HEK293T (cell line): ENCODE measurements around the gene MFSD6.
"Not testable (repeated sequence)": the region's sequence is repeated elsewhere in the genome, so short reads cannot be mapped to it uniquely, and the experiment has no call there.

Experiments
- CTCF ChIA-PET: fragments of 350-600 bp; formaldehyde crosslinking; extraction: SDS; loops from one replicate; lab custom pipeline; 2021; ENCODE audit warnings: antibody characterized with exemption, inconsistent platforms; lab: Yijun Ruan, JAX
- POLR2A ChIA-PET: fragments of 350-600 bp; formaldehyde crosslinking; extraction: SDS; loops from one replicate; lab custom pipeline; 2020; ENCODE audit warnings: antibody characterized with exemption, inconsistent platforms; lab: Yijun Ruan, JAX
- DNase-seq: peaks from one replicate; pipeline ENCODE4 v3.0.0; 2012; ENCODE audit warnings: mixed read lengths; ENCODE audit errors: extremely low spot score
- ARNT ChIP-seq: fragments of 450-650 bp; IDR thresholded peaks from 2 replicates; pipeline ENCODE4 v1.6.1; 2017; ENCODE audit warnings: mild to moderate bottlenecking
- BHLHE40 ChIP-seq: fragments of 450-650 bp; IDR thresholded peaks from 2 replicates; pipeline ENCODE4 v1.6.1; 2016; ENCODE audit warnings: mild to moderate bottlenecking, moderate library complexity, borderline replicate concordance
- CTBP1 ChIP-seq: fragments of 450-650 bp; IDR thresholded peaks from 2 replicates; pipeline ENCODE4 v1.6.1; 2016; ENCODE audit warnings: borderline replicate concordance
- ELF4 ChIP-seq: fragments of 450-650 bp; IDR thresholded peaks from 2 replicates; pipeline ENCODE4 v1.6.1; 2017; ENCODE audit warnings: antibody characterized with exemption
- FOXA1 ChIP-seq: fragments of 450-650 bp; IDR thresholded peaks from 2 replicates; pipeline ENCODE4 v1.6.1; 2016; ENCODE audit warnings: mild to moderate bottlenecking
- FOXK2 ChIP-seq: fragments of 450-650 bp; IDR thresholded peaks from 2 replicates; pipeline ENCODE4 v1.6.1; 2016; ENCODE audit warnings: mild to moderate bottlenecking
- FOXM1 ChIP-seq: fragments of 450-650 bp; IDR thresholded peaks from 2 replicates; pipeline ENCODE4 v1.6.1; 2017; ENCODE audit warnings: mild to moderate bottlenecking, borderline replicate concordance
- HDGF ChIP-seq: fragments of 450-650 bp; IDR thresholded peaks from 2 replicates; pipeline ENCODE4 v1.6.1; 2017; ENCODE audit warnings: antibody characterized with exemption, borderline replicate concordance
- L3MBTL2 ChIP-seq: fragments of 450-650 bp; conservative IDR thresholded peaks from 2 replicates; pipeline ENCODE4 v1.6.1; 2016; ENCODE audit warnings: mild to moderate bottlenecking
- LEF1 ChIP-seq: fragments of 450-650 bp; IDR thresholded peaks from 2 replicates; pipeline ENCODE4 v1.6.1; 2017; ENCODE audit warnings: mild to moderate bottlenecking, borderline replicate concordance
- NFRKB ChIP-seq: fragments of 450-650 bp; IDR thresholded peaks from 2 replicates; pipeline ENCODE4 v1.6.1; 2016; ENCODE audit warnings: mild to moderate bottlenecking, moderate library complexity
- PKNOX1 ChIP-seq: fragments of 450-650 bp; IDR thresholded peaks from 2 replicates; pipeline ENCODE4 v1.6.1; 2016
- SP1 ChIP-seq: fragments of 450-650 bp; IDR thresholded peaks from 2 replicates; pipeline ENCODE4 v1.6.1; 2017
- SUZ12 ChIP-seq: fragments of 450-650 bp; IDR thresholded peaks from 2 replicates; pipeline ENCODE4 v1.6.1; 2016; ENCODE audit warnings: mild to moderate bottlenecking
- TARDBP ChIP-seq: fragments of 450-650 bp; IDR thresholded peaks from 2 replicates; pipeline ENCODE4 v1.6.1; 2016
- ZNF384 ChIP-seq: fragments of 450-650 bp; IDR thresholded peaks from 2 replicates; pipeline ENCODE4 v1.6.1; 2016

MFSD6 gene

GRCh38 chr2:190465060-190465459, 56.9 kb downstream of the MFSD6 start:
- ChIA-PET CTCF (no interaction called here), POLR2A (no interaction called here)
- TF ChIP-seq FOXA1 (no peak), TARDBP (no peak), SUZ12 (no peak), CTBP1 (no peak), SP1 (no peak), NFRKB (no peak)
- no peak for DNase-seq

DNA sequence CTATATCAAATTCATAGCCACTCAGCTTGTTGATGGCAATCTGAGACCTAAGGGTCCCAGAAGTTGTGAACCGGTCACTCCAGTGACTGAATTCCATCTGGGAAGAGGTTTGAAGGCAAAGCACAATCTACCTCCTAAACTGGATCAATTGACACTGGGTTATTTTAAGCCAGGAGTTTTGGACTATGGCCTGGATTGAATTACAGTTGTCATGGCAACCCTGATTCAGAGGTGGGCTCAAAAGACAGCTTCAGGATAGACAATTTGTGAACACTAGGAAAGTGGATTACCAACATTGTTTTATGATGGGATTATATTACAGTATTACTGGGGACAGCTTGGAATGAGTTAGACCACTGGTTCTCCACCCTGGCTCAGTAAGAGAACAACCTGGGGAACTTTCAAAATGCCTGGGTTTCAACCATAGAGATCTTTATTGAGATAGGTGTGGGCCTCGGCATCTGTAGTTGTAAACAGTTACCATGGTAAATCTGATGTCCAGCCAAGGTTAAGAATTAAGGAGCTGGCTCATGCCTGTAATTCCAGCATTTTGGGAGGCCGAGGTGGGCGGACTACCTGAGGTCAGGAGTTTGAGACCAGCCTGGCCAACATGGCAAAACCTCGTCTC, 58.8 kb downstream of the MFSD6 start:
- POLR2A ChIA-PET = interaction anchor here (1.3 kb wide), 1 partner anchor 147 kb away, joined by 6 read pairs; the partner anchor contains the start of gene HIBCH
- DNase-seq = peak; percentile 39
- no peak for TF ChIP-seq FOXK2
- no peak for TF ChIP-seq ELF4
- TF ChIP-seq NFRKB = no peak
- no peak; the same call in 1 of the 2 replicates for TF ChIP-seq PKNOX1
- TF ChIP-seq SP1 = no peak
- no peak for TF ChIP-seq L3MBTL2
- TF ChIP-seq LEF1 = no peak
- no peak for TF ChIP-seq TARDBP
- TF ChIP-seq HDGF = no peak
- no peak for TF ChIP-seq FOXM1
- no peak for TF ChIP-seq SUZ12
- no peak for TF ChIP-seq CTBP1
- TF ChIP-seq FOXA1 = no peak
- no peak for TF ChIP-seq ARNT
- CTCF ChIA-PET = no interaction called here

DNA sequence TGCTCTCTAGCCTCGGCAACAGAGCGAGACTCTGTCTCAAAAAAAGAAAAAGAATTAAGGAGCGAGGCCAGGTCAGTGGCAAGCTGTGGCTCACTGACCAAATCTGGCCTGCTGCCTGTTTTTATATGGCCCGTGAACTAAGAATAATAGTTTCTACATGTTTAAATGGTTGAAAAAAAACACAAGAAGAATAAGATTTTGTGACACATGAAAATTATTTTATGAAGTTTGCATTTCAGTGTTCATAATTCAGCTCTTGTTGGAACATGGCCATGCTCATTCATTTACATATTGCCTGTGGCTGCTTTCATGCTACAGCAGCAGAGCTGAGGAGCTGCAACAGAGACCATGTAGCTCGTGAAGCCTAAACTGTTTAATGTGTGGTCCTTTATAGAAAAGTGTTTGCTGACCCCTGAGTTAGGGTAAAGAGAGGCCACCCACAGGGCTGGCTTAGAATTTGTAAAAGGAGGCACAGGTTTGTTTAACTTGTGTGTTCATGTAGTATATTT, 59.5 kb downstream of the MFSD6 start:
- ChIA-PET POLR2A (interaction anchor here (1.3 kb wide), 1 partner anchor 148 kb away, joined by 6 read pairs; the partner anchor contains the start of gene HIBCH), CTCF (no interaction called here)
- DNase-seq = no peak
- no peak for TF ChIP-seq SUZ12
- TF ChIP-seq PKNOX1 = no peak
- no peak for TF ChIP-seq SP1
- TF ChIP-seq ARNT = no peak
- no peak for TF ChIP-seq BHLHE40
- TF ChIP-seq ELF4 = no peak
- TF ChIP-seq FOXK2 = no peak
- no peak for TF ChIP-seq NFRKB
- no peak for TF ChIP-seq CTBP1
- TF ChIP-seq FOXA1 = no peak
- no peak for TF ChIP-seq FOXM1
- no peak for TF ChIP-seq ZNF384
- no peak for TF ChIP-seq TARDBP

DNA sequence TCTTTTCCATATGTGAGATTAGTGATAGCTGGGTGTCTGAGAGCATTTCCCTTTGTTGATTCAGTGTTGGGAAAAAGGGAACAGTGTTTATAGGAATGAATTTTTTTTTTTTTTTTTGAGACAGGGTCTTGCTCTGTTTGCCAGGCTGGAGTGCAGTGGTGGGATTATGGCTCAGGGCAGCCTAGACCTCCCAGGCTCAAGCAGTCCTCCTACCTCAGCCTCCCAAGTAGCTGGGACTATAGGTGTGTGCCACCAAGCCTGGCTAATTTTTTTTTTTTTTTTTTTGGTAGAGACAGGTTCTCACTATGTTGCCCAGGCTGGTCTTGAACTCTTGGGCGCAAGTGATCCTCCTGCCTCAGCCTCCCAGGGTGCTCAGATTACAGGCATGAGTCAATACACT, 60.2 kb downstream of the MFSD6 start:
- CTCF ChIA-PET, DNase-seq, POLR2A ChIA-PET: not testable (repeated sequence)
- peak; percentile 48 for TF ChIP-seq ZNF384

DNA sequence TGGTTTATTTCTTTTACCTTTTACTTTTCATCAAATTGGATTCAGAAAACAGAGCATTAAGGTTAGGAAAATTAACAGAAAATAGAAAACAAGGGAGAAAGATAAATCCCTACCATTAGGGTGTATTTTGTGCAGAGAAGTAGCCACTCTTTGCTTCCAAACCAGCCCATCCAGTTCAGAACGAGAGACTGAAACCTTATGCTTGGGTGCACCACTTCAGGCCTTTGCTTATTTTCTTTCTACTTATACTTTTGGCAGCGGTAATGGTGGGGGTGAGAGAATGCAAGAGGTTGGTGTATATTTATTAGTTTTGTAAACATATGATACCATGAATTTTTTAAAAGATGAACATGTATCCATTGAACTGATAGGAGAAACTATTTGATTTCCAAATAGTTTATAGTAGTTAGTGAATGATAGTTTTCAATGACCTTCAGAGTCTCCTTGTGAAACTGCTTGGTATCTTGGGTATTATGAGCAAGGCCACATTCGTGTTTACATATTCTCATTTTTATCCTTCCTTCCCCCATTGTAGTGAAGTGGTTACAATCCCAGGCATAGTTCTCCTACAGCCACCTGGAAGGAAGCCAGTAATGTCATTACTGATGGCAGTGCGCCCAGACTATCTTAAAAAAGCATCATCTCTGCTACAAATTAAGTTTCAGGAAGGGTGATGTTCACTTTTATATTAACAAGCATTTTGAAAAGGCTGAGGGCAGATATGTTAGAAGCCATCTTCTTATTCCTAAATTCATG, 60.8 kb downstream of the MFSD6 start:
- ChIA-PET POLR2A (no interaction called here), CTCF (no interaction called here)
- TF ChIP-seq FOXK2 (no peak), ZNF384 (no peak), LEF1 (no peak), L3MBTL2 (no peak), PKNOX1 (no peak), SUZ12 (no peak), FOXM1 (no peak), SP1 (no peak), CTBP1 (no peak), ELF4 (no peak), NFRKB (no peak)
- DNase-seq = peak; percentile 48

- ChIA-PET CTCF (no interaction called here), POLR2A (no interaction called here)
These were observed 61.6 kb downstream of the MFSD6 start for GRCh38 chr2:190469771-190470170.

More at GRCh38 chr2:190469771-190470170, 61.6 kb downstream of the MFSD6 start:
- peak; percentile 24 for DNase-seq
- TF ChIP-seq LEF1 (no peak), ZNF384 (no peak), TARDBP (no peak), FOXA1 (no peak), ELF4 (no peak), FOXM1 (no peak), SP1 (no peak), BHLHE40 (no peak), HDGF (no peak), NFRKB (no peak), FOXK2 (no peak), ARNT (no peak)
